Liver (tissue), 3 donors: Measurements from ENCODE around the gene PTCRA.
A peak's percentile ranks its signal among the peaks of the same experiment; 100 is the strongest.

Experiments used
- CTCF ChIP-seq: fragments of 150-350 bp; IDR thresholded peaks from 2 replicates; pipeline ENCODE4 v1.5.1; 2017; ENCODE audit warnings: improper control_type of control experiment, low read depth, low read length; ENCODE audit not compliant: missing input control
- FOXA1 ChIP-seq: IDR thresholded peaks from 2 replicates; pipeline ENCODE4 v1.6.1; 2016; ENCODE audit warnings: antibody characterized with exemption
- GABPA ChIP-seq, 2 donors: IDR thresholded peaks in 1 of 2; conservative IDR thresholded peaks in 1 of 2; 2 replicates each; pipeline ENCODE4 v1.6.1; 2016; ENCODE audit warnings: antibody characterized with exemption in 2 of 2, mild to moderate bottlenecking in 1 of 2, moderate library complexity in 1 of 2
- HNF4G ChIP-seq: IDR thresholded peaks from 2 replicates; pipeline ENCODE4 v1.6.1; 2016; ENCODE audit warnings: antibody characterized with exemption
- JUND ChIP-seq, 2 donors: IDR thresholded peaks; 2 replicates each; pipeline ENCODE4 v1.6.1; 2016; ENCODE audit warnings: antibody characterized with exemption in 2 of 2
- MAX ChIP-seq: IDR thresholded peaks from 2 replicates; pipeline ENCODE4 v1.6.1; 2016; ENCODE audit warnings: antibody characterized with exemption
- RAD21 ChIP-seq, 2 donors: IDR thresholded peaks; 2 replicates each; pipeline ENCODE4 v1.6.1; 2016; ENCODE audit warnings: antibody characterized with exemption in 2 of 2, mild to moderate bottlenecking in 2 of 2
- REST ChIP-seq: IDR thresholded peaks from 2 replicates; pipeline ENCODE4 v1.6.1; 2016; ENCODE audit warnings: antibody characterized with exemption, mild to moderate bottlenecking
- TAF1 ChIP-seq: conservative IDR thresholded peaks from 2 replicates; pipeline ENCODE4 v1.6.1; 2016; ENCODE audit warnings: antibody characterized with exemption, mild to moderate bottlenecking
- TF ChIP-seq, protein P1 (sequence below): IDR thresholded peaks from 2 replicates; pipeline ENCODE4 v1.6.1; 2016; ENCODE audit warnings: antibody characterized with exemption
- TF ChIP-seq, protein P2 (sequence below): IDR thresholded peaks from 2 replicates; pipeline ENCODE4 v1.6.1; 2016; ENCODE audit warnings: antibody characterized with exemption
- donor health status: healthy.
- donor health status: healthy.

- TF ChIP-seq CTCF (peak; percentile 92), MAX (peak; percentile 31), REST (no peak), RAD21 (IDR thresholded peaks at IDR 0.05) (peak; percentile 99 to 100), JUND (IDR thresholded peaks at IDR 0.05) (no peak), GABPA (IDR thresholded peaks at IDR 0.05 in 1 of 2, conservative IDR thresholded peaks at IDR 0.05 in 1 of 2) (peak in 1 of 2 donors; percentile 23), TAF1 (no peak), FOXA1 (no peak), HNF4G (no peak)
- TF ChIP-seq, protein P1, sequence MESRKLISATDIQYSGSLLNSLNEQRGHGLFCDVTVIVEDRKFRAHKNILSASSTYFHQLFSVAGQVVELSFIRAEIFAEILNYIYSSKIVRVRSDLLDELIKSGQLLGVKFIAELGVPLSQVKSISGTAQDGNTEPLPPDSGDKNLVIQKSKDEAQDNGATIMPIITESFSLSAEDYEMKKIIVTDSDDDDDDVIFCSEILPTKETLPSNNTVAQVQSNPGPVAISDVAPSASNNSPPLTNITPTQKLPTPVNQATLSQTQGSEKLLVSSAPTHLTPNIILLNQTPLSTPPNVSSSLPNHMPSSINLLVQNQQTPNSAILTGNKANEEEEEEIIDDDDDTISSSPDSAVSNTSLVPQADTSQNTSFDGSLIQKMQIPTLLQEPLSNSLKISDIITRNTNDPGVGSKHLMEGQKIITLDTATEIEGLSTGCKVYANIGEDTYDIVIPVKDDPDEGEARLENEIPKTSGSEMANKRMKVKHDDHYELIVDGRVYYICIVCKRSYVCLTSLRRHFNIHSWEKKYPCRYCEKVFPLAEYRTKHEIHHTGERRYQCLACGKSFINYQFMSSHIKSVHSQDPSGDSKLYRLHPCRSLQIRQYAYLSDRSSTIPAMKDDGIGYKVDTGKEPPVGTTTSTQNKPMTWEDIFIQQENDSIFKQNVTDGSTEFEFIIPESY, result no peak
- TF ChIP-seq, protein P2, sequence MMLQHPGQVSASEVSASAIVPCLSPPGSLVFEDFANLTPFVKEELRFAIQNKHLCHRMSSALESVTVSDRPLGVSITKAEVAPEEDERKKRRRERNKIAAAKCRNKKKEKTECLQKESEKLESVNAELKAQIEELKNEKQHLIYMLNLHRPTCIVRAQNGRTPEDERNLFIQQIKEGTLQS, result no peak
Measured at GRCh38 chr6:42901538-42901957, 14.3 kb upstream of the PTCRA start.
